GM18498 (cell line): ENCODE data around the gene KRI1.
"Not testable (repeated sequence)": the region's sequence is repeated elsewhere in the genome, so short reads cannot be mapped to it uniquely, and the experiment has no call there.

Experiments
- ATAC-seq: cut with Tn5 transposase; IDR thresholded peaks from one replicate; pipeline ENCODE4 v1.9.1; 2021; ENCODE audit warnings: mild to moderate bottlenecking, moderate library complexity; ENCODE audit not compliant: unreplicated experiment

The KRI1 gene

DNA sequence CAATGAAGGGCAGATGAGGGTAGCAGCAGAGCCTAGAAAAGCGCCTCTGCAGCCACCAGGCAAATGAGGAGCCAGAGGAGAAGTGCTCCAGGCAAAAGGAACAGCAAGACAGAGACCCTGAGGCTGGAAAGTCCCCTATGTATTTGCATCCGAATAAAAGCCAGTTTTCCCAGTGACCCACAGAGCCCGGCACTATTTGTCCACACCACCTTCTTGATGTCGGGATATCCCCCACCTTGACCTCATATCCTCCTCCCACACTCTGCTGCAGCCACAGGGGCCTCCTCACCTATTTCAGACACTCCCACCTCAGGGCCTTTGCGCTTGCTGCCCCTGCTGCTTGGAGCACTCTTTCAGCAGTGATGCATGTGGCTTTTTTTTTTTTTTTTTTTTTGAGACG, 15.5 kb downstream of the KRI1 start:
- ATAC-seq, result no peak

DNA sequence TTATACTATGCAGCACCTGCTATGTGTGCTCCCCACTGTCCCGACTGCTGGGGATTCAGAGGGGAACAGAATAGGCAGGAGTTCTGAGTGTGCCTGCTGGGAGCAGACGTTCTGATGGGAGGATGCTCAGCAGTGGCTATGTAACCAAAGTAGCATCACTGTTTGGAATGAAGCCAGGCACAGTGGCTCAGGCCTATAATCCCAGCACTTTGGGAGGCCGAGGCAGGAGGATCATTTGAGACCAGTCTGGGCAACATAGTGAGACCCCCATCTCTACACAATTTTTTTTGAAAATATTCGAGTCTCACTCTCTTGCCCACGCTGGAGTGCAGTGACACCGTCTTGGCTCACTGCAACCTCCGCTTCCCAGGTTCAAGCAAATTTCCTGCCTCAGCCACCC, 16.1 kb downstream of the KRI1 start:
- no peak for ATAC-seq

DNA sequence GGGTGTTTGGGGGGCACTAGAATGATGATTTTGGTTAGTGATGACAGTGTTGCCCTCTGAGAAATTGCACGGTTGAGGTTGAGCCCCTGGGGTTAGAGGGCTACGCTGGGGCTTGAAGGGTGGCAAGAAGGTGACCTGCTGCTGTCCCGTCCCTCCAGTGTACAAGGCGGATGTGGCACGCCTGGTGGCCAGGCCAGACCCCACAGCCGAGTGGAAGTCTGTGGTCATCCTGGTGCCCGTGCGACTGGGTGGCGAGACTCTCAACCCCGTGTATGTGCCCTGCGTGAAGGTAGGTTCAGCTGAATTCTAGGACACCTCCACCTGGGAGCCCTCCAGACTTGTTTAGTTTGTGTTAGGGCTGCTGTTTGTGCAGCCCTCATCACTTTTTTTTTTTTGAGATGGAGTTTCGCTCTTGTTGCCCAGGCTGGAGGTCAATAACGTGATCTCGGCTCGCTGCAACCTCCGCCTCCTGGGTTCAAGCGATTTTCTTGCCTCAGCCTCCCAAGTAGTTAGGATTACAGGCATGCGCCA, 17.0 kb downstream of the KRI1 start:
- ATAC-seq, result no peak

DNA sequence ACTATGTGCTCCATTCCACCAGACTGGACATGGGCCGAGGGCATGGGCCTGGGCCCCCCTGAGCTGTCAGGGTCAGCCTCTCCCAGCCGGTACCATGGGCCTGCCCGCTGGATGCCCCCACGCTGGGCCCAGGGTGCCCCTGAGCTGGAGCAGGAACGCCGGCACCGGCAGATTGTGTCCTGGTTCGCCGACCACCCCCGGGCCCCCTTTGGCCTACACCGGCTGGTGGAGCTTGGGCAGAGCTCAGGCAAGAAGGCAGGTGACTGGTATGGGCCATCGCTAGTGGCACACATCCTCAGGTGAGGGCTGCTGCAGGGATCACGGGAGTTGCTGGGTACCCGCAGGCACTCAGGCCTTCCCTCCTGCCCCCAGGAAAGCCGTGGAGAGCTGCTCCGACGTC, 19.0 kb downstream of the KRI1 start:
- ATAC-seq, result no peak

DNA sequence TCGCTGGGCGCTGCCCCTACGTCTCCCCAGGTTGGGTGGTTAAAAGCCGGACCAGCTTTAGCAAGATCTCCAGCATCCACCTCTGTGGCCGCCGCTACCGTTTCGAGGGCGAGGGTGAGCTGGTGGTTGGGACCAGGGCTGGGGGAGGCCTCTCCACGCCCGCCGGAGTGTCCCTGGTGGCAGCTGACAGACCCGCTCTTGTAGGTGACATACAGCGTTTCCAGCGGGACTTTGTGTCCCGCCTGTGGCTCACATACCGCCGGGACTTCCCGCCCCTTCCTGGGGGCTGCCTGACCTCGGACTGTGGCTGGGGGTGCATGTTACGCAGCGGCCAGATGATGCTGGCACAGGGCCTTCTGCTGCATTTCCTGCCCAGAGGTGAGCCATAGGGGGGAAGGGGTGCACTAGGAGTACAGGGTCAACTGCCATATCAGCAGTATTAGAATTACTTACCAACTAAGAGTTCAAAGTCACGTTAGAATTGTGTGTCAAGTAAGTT, 21.0 kb downstream of the KRI1 start:
- ATAC-seq, result no peak

DNA sequence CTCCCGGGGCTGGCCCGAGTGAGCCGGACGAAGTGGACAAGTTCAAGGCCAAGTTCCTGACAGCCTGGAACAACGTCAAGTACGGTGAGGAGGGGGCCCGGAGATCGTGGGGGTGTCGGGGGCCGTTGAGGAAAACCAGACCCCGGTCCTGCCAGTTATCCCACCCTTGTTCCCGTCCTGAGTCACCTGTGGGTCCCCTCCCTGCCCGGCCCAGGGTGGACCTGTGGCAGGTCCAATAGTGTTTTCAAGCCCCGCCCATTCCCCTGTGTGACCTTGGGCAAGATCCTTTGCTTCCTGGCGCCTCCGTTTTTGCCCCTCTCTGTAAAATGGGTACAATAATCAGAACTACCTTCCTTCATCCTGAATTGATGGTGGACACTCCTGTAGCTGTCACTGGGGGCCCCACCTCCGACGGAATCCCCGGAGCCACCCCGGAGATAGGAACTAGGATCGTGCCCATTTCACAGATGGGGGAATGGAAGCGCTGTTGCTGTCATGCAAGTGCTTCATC, 21.5 kb downstream of the KRI1 start:
- peak; percentile 13 for ATAC-seq

DNA sequence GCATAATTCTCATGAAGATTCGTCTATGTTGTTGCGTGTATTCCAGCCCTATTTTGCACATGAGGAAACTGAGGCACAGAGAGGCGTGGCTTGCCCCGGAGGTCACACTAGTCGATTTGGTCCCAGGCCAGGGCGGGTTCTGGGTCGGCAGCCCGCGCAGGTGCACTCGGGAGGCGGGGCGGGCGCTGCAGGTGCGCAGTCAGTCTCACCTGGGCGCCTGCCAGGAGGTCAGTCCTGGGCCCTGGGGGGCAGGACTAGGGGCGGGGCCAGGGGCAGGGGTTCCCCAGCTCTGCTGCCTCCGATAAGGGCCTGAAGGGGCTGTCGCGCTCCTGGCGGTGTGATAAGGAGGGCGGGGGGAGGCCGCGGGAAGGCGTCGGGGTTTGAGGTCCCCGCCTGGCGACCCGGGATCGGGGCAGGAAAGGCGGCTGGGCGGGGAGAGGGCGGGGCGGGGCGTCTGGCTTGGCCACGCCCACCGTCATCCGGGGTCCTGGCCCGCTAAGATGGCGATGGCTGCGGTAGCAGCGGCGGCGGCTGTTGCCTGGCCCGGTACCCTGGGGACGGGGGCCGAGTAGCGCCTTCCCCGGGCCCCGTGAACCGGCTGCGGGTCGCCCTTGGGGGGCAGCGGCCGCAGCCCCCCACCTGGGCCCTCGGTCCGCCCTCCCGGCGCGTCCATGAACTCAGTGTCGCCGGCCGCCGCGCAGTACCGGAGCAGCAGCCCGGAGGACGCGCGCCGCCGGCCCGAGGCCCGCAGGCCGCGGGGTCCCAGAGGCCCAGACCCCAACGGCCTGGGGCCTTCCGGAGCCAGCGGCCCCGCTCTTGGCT, 22.2 kb downstream of the KRI1 start, which contains the start of gene ATG4D:
ATG4D (plus strand) TSS at position 485 of the 822 bp plus-strand sequence; CDS start at position 672, 187 bp downstream.
- peak; percentile 73 for ATAC-seq

DNA sequence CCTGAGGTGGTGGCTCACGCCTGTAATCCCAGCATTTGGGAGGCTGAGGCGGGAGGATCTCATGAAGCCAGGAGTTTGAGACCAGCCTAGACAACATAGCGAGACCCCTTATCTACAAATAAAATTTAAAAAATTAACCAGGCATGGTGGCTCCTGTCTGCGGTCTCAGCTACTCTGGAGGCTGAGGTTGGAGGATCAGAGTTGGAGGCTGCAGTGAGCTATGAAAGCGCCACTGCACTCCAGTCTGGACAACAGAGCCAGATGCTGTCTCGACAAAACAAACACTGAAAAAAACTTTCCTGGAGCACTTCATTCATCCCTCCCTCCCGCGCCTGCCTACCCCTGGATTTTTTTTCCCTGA, 22.8 kb downstream of the KRI1 start:
- no peak for ATAC-seq

DNA sequence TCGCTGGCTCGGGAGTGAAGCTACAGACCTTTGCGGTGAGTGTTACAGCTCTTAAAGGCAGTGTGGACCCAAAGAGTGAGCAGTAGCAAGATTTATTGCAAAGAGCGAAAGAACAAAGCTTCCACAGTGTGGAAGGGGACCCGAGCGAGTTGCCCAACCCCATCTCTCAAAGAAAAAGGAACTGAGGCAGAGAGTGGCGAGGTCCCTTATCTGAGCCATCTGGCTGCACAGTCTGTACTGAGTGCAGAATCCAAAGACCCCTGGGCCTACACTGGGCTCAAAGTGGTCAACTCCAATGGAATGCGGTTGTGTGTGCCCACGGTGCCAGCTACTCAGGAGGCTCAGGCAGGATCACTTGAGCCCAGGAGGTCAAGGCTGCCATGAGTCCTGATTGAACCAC, 26.8 kb downstream of the KRI1 start:
- ATAC-seq, result not testable (repeated sequence)

DNA sequence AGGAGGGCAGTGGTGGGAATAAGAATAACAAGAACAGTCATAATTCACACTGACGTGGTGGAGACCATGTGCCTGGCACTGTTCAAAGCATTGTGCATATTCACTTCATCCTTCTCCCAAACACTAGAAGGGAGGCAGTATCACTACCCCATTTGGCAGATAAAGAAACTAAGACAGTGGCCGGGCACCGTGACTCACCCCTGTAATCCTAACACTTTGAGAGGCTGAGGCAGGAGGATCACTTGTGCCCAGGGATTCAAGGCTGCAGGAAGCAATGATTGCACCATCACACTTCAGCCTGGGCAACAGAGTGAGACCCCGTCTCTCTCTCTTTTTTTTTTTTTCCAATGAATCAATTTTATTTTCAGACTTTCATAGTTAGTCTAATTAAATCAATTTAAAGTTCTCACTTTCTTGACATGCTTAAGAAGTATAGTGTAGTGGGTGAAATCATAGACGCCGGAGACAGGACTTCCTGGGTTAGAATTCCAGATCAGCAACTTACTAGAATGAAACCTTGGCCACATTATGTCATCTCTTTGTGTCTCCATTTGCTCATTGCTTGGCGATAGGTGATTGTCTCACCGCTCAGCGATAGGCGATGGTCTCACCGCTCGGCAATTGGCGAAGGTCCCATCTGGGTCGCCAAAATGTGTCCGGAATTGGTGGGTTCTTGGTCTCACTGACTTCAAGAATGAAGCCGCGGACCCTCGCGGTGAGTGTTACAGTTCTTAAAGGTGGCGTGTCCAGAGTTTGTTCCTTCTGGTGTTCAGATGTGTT, 27.4 kb downstream of the KRI1 start:
- ATAC-seq, result no peak

DNA sequence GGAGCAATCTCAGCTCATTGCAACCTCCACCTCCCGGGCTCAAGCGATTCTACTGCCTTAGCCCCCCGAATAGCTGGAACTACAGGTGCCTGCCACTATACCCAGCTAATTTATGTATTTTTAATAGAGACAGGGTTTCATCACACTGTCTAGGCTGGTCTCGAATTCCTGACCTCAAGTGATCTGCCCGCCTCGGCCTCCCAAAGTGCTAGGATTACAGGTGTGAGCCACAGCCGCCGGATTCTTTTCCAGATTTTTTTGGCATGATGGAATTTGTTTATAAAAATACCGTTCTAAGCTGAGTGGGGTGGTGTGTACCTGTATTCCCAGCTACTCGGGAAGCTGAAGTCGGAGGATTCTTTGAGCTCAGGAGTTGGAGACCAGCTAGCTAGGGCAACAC, 28.1 kb downstream of the KRI1 start:
- ATAC-seq, result no peak

DNA sequence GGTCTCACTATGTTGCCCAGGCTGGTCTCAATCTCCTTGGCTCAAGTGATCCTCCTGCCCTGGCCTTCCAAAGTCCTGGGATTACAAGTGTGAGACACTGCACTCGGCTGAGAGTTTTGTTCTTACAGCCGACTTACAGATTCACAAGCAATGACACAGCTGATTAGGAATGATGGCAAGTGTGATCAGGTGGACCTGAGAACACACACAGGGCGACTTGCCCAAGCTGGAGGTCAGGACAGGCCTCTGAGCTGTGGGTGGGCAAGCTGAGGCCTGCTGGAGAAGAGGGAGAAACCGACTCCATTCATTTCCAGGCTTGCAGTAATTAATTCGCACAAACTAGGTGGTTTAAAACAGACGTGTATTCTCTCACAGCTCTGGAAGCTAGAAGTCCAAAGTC, 30.2 kb downstream of the KRI1 start:
- no peak for ATAC-seq

DNA sequence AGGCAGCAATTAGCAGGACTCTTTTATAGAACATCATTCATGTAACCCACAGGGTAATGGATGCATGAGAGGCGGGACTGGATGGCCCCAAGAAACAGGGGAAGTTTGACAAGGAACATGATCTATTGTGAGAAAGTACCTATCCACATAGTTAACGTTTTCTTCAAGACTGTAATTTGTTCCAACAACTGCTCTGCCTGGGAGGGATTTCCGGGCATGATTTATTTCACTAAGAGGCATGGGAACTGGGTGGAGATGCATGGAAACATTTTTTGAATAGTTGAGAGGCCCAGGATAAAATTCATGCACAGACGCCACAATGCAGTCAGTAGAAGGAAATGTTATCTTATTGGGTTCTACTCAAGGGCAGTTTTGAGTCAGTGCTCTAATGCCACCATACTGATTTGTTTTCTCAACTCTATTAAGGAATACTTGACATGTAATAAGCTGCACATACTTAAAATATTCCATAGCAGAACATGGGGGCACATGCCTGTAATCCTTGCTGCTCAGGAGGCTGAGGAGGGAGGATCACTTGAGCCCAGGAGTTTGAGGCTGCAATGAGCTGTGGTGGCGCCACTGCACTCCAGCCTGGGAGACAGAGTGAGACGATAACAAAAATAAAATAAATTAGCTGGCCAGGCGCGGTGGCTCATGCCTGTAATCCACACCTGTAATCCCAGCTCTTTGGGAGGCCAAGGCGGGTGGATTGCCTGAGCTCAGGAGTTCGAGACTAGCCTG, 32.0 kb downstream of the KRI1 start:
- ATAC-seq, result no peak

DNA sequence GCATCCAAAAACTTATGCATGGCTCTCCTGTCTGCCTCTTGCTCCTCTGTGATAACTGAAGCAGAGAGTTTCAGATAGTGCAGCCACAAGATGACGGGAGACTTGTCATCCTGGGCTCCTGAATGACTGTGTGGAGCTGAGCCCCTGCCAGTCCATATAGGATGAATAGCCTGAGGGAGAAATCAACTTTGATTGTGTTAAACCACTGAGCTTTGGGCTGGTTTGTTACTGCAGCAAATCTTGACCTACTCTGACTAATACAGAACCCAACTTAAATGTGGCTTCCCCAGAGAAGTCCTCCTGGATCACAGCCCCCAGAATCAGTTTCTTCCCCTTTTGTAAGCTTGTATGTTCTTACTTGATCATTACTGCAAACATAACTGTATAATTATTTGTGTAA, 33.4 kb downstream of the KRI1 start:
- no peak for ATAC-seq

DNA sequence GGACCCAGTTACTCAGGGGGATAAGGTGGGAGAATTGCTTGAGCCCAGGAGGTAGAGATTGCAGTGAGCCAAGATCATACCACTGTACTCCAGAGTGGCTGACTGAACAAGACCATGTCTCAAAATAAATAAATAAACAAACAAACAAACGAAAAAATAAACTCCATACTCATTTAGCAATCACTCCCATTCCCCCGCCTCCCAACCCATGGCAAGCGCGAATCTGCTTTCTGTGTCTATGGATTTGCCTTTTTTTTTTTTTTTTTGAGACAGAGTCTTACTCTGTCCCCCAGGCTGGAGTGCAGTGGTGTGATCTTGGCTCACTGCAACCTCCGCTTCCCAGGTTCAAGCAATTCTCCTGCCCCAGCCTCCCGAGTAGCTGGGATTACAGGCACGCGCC, 38.9 kb downstream of the KRI1 start:
- ATAC-seq, result not testable (repeated sequence)

DNA sequence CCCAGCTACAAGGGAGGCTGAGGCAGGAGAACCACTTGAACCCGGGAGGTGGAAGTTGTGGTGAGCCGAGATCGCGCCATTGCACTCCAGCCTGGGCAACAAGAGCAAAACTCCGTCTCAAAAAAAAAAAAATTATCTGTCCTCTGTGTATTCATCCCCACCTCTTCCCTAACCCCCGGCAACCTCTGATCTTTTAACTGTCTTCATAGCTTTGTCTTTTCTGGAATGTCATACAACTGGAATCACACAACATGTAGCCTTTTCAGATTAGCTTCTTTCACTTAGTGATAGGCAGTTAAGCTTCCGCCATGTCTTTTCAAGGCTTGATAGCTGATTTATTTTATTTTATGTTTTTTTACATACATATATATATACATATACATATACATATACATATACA, 40.2 kb downstream of the KRI1 start:
- no peak for ATAC-seq

DNA sequence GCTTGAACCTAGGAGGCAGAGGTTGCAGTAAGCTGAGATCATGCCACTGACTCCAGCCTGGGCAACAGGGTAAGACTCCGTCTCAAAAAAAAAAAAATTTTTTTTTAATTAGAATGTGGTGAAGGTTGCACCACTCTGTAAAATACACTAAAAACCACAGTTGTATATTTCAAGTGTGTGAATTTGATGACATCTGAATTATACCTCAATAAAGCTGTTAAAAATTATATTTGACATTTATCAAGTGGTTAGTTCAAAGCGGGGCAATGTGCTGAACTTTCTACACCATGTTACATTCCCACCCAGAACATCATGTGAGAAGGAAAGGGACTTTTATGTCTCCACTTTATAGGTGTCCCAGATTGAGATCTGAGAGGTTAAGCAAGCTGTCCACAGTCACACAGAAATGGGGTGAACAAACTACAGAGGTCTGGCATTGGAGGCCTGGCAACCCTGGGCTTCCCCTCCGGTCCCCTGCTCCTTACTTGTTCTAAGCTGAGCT, 42.6 kb downstream of the KRI1 start:
- no peak for ATAC-seq

DNA sequence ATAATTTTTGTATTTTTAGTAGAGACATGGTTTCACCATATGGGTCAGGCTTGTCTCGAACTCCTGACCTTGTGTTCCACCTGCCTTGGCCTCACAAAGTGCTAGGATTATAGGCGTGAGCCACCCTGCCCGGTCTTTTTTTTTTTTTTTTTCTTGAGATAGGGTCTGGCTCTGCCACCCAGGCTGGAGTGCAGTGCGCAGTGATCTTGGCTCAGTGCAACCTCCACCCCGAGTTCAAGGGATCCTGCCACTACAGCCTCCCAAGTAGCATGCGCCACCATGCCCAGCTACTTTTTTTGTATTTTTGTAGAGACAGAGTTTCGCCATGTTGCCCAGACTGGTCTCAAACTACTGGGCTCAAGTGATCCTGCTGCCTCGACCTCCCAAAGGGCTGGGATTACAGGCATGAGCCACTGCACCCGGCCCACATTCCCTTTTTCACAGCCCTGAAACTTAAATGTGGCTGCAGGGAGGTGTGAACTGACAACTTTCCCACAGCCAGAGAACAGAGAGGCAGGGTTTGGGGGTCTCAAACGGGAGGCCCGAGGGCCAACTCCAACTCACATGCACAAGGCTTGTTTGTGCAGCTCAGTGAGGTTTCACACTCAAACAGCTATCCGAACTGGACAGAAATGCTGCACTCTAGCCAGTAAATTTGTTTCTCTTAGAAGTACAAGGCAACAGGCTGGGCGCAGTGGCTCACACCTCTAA, 44.2 kb downstream of the KRI1 start:
- no peak for ATAC-seq

DNA sequence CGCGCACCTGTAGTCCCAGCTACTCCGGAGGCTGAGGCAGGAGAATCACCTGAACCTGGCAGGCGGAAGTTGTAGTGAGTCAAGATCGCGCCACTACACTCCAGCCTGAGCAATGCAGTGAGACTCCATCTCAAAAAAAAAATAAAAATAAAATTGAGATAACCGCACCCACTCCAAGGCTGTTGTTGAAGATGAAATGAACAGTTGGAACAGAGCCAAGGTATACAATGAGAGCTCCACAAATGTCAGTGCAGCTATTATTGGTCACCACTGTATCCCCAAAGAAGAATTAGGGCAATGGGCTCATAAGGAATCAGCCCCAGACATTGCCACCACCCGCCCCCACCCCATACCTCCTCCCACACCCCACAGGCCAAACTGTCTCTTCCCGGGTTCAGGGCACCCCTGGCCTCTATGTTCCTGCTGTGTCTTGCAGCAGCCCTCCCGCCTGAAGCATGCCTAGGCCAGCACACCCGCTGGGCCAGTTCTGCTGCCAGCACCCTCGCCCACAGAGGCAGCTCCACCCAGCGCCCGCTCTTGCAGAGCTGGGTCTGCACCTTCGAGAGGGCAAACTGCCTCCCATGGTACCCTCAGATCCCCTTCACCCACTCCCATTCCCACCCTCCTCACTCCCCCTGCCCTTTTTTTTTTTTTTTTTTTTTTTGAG, 45.0 kb downstream of the KRI1 start:
- no peak for ATAC-seq

DNA sequence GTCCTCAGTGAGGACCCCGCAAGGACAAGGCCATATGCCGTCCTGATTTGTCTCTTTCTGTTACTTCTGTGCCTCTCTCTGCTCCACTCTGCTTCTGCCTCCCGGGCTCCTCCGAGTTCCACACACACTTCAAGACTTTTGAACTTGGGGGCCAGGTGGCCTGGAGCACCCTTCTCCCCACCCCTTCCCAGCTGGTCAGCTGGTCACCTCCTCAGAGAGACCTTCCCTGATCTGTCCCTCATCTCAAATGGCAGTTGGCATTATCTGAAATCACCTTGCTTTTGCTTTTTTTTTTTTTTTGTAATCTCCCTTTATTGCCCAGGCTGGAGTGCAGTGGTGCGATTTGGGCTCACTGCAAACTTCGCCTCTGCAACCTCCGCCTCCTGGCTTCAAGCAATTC, 46.4 kb downstream of the KRI1 start:
- ATAC-seq, result no peak
